Testis (tissue), 3 donors: ENCODE measurements around the gene RAPGEF5. TPM values are rescaled to one million over a fixed set of nuclear protein-coding genes. Genes with fewer than 3 reads are reported as not detected.

Source experiments
- DNase-seq: peaks from one replicate; pipeline ENCODE4 v3.0.0-alpha.2; 2019
- H3K27ac ChIP-seq, 2 donors: fragments of 200-600 bp; sonication (generic); one replicate each; pipeline ENCODE4 v1.5.1; 2019
- H3K27me3 ChIP-seq: fragments of 200-600 bp; sonication (generic); one replicate; pipeline ENCODE4 v1.5.1; 2019
- H3K36me3 ChIP-seq: fragments of 200-600 bp; sonication (generic); one replicate; pipeline ENCODE4 v1.5.1; 2017; ENCODE audit warnings: low read depth; ENCODE audit errors: missing control alignments
- H3K4me1 ChIP-seq: fragments of 200-600 bp; sonication (generic); one replicate; pipeline ENCODE4 v1.5.1; 2019
- H3K4me3 ChIP-seq, 2 donors: fragments of 200-600 bp; sonication (generic); one replicate each; pipeline ENCODE4 v1.5.1; 2017 to 2019
- H3K9me3 ChIP-seq: fragments of 200-600 bp; sonication (generic); one replicate; pipeline ENCODE4 v1.5.1; 2017
- POLR2A ChIP-seq: fragments of 450-650 bp; IDR thresholded peaks from one replicate; pipeline ENCODE4 v1.6.1; 2017; ENCODE audit warnings: antibody characterized with exemption, mild to moderate bottlenecking, moderate library complexity
- WGBS, 2 donors: methylation state at CpG; one replicate each; pipeline ENCODE4 v1.1.5; 2018; 5-methylcytosine and 5-hydroxymethylcytosine counted together
- intact Hi-C: fragments of 100-400 bp; cut with DNase I; formaldehyde crosslinking; loops from one replicate; pipeline ENCODE4 v1.15.1; 2023; ENCODE audit warnings: low total_unique reads
- polyA plus RNA-seq: library from polyadenylated mRNA; stranded (reverse); fragments of 350-450 nt; fragmentation: Illumina TruSeq; extraction: RNeasy Lipid Tissue Mini Kit (QIAGEN cat#74804); gene quantifications from one replicate; pipeline ENCODE4 v1.2.3, GENCODE V29; 2014; ENCODE audit warnings: low read depth, low replicate concordance; ENCODE audit not compliant: insufficient read depth
- total RNA-seq, 2 donors: library from RNA; depleted of rRNA; stranded (reverse); fragments of >200 nt; gene quantifications; one replicate each; pipeline ENCODE4 v1.2.3, GENCODE V29; 2016
- TF ChIP-seq, protein P1 (sequence below), 3 experiments: fragments of 450-650 bp in 2 of 3; fragments of 200-600 bp in 1 of 3; sonication (generic) in 1 of 3; IDR thresholded peaks; one replicate each; pipeline ENCODE4 v1.5.1; 2016 to 2019; ENCODE audit warnings: antibody characterized with exemption in 3 of 3, mild to moderate bottlenecking in 2 of 3, moderate library complexity in 1 of 3

Gene RAPGEF5
- total and polyA plus RNA-seq, 3 donors from 2014 or later, result 16.8 to 67.5 (median 63.8) TPM

DNA sequence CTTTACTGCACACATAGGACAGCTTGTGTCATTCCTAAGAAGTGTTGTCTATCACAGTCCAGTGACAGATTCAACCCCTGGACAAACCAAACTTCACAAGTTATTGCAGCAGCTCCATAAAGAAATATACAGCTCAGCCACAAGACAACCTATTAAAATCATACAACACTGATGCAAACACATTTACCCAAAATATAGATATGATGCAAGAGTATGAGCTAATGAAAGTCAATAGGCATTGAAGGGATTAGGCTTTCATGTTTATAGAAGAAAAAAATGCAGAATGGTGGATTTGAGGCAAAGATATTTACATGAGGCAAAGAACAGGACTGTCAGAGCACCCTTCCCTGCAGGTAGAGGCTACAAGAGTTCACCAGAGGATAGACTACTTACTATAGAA lies 14.9 kb upstream of the RAPGEF5 start:
- H3K27ac ChIP-seq, result no peak overlapping the region
- no peaks in the 10 kb centered on the region for H3K36me3 ChIP-seq
- H3K9me3 ChIP-seq, result no peaks in the 10 kb centered on the region
- intact Hi-C loops, result no loop called here
- no peak for TF ChIP-seq POLR2A
- TF ChIP-seq, protein P1, sequence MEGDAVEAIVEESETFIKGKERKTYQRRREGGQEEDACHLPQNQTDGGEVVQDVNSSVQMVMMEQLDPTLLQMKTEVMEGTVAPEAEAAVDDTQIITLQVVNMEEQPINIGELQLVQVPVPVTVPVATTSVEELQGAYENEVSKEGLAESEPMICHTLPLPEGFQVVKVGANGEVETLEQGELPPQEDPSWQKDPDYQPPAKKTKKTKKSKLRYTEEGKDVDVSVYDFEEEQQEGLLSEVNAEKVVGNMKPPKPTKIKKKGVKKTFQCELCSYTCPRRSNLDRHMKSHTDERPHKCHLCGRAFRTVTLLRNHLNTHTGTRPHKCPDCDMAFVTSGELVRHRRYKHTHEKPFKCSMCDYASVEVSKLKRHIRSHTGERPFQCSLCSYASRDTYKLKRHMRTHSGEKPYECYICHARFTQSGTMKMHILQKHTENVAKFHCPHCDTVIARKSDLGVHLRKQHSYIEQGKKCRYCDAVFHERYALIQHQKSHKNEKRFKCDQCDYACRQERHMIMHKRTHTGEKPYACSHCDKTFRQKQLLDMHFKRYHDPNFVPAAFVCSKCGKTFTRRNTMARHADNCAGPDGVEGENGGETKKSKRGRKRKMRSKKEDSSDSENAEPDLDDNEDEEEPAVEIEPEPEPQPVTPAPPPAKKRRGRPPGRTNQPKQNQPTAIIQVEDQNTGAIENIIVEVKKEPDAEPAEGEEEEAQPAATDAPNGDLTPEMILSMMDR (IDR thresholded peaks at IDR 0.05), result no peak
- H3K4me1 ChIP-seq, result peaks cover 7% of the 10 kb centered on the region
- no peak overlapping the region for H3K4me3 ChIP-seq
- no peaks in the 10 kb centered on the region for H3K27me3 ChIP-seq
- DNase-seq, result no peak

DNA sequence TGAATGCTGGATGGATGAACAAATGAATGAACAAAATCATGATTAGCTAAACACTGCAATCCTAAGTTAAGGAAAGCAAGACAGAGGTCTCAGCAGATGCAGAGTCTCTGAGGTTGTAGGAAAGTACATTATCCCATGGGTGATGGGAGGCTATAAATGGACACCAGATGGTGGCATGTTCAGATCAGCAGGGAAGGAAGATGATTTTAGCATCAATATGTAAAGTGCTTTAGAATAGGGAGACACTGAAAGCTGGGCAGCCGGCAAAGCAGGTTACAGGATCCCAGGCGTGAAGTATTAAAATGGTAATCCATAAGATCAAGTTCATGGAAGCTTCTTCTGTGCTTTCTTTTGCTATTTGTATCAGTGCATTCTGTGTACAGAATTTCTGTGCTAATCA lies 7.9 kb upstream of the RAPGEF5 start:
- no peaks in the 10 kb centered on the region for H3K4me1 ChIP-seq
- H3K4me3 ChIP-seq, result no peak overlapping the region
- H3K36me3 ChIP-seq, result no peaks in the 10 kb centered on the region
- intact Hi-C loops, result no loop called here
- WGBS, 2 donors, result 83 to 100% methylated on average over 2 of the region's 2 CpGs
- H3K27me3 ChIP-seq, result no peaks in the 10 kb centered on the region
- H3K9me3 ChIP-seq, result no peaks in the 10 kb centered on the region
- TF ChIP-seq, protein P1 (IDR thresholded peaks at IDR 0.05), result no peak
- no peak for TF ChIP-seq POLR2A
- no peak for DNase-seq
- no peak overlapping the region for H3K27ac ChIP-seq

DNA sequence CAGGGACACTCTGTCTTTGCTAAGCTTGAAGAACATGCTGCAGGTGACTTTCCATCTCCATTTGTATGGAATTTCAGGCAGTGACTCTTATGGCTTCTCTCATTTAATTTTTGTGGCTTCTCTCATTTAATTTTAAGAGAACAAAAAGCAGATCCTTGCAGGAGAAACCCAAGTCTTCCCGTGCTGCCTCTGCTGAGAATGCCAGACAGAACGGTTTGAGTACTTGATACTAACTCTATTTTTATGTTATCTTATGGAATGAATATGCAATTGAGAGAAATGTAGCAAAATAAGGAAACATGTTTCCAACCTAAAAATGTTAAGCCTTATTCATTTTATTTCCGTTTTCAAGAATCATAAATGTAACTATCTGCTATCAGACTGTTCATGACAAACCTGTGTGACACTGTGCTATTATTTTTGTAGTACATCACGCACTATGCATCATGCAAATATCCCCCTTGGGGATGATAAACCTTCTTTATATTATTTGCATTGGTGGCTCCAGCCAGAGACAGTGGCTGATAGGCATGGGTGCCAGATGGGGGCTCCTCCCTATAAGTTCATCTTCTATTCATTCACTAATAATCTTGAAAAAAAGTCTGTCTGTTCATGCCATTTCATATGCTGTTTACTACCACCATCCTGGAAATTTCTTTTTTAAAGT lies 6.9 kb upstream of the RAPGEF5 start:
- H3K4me3 ChIP-seq, result no peak overlapping the region
- TF ChIP-seq, protein P1 (IDR thresholded peaks at IDR 0.05), result no peak
- TF ChIP-seq POLR2A, result no peak
- no peak overlapping the region for H3K27ac ChIP-seq
- intact Hi-C loops, result no loop called here
- no peaks in the 10 kb centered on the region for H3K4me1 ChIP-seq
- 55 to 67% methylated on average over 4 of the region's 4 CpGs for WGBS, 2 donors
- no peaks in the 10 kb centered on the region for H3K9me3 ChIP-seq
- no peaks in the 10 kb centered on the region for H3K36me3 ChIP-seq
- DNase-seq, result no peak
- no peaks in the 10 kb centered on the region for H3K27me3 ChIP-seq

DNA sequence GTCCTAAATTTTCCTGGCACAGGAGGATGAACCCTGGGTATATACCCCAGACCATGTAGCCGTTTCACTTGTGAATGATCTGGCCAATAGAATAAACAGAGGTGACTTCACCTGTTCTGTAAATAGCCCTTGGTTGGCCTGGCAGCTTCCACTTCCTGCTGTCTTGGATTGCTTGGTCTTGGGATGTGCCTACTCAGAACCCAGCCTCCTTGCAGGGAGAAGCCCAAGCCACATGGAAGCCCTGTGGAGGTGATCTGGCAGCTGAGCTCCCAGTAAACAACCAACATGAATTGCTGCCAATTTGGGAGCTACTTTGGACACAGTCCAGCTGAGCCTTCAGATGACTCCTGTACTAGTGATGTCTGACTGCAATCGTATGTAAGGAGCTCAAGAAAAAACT lies 4.8 kb upstream of the RAPGEF5 start:
- 48 to 53% methylated on average over 2 of the region's 2 CpGs for WGBS, 2 donors
- Histone ChIP-seq H3K4me3 (no peak overlapping the region), H3K4me1 (peaks cover 5% of the 10 kb centered on the region), H3K27me3 (no peaks in the 10 kb centered on the region), H3K9me3 (no peaks in the 10 kb centered on the region), H3K36me3 (no peaks in the 10 kb centered on the region), H3K27ac (no peak overlapping the region)
- intact Hi-C loops, result no loop called here
- TF ChIP-seq, protein P1 (IDR thresholded peaks at IDR 0.05), result no peak
- no peak for TF ChIP-seq POLR2A
- DNase-seq, result peak; percentile 44

DNA sequence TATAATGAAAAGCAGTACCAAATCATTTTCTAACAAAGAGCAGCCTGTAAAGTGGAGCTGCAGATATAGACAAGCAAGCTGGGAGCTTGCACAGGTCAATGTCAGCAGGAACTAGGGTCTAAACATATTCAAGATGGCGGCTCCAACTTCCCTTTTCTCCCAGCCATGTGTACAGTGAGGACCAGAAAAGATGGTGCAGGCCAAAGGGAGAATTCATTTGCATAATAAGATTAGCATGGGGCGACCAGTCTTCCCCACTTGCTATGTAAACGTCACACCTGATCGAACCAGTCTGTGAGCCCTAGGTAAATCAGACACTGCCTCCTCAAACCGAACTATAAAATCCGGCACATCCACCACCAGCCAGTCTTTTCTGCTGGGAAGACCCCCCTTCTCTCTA lies 4.4 kb upstream of the RAPGEF5 start:
- Histone ChIP-seq H3K27ac (no peak overlapping the region), H3K27me3 (no peaks in the 10 kb centered on the region), H3K9me3 (no peaks in the 10 kb centered on the region), H3K36me3 (no peaks in the 10 kb centered on the region), H3K4me1 (peaks cover 5% of the 10 kb centered on the region), H3K4me3 (no peak overlapping the region)
- DNase-seq, result no peak
- TF ChIP-seq, protein P1 (IDR thresholded peaks at IDR 0.05), result no peak
- TF ChIP-seq POLR2A, result no peak
- intact Hi-C loops, result no loop called here
- WGBS, 2 donors, result 74 to 85% methylated on average over 6 of the region's 6 CpGs
